Endothelial cell of umbilical vein (primary cell): ENCODE data around the gene SLC35A5.

Source experiments
- EZH2 ChIP-seq: IDR thresholded peaks from 2 replicates; pipeline ENCODE4 v1.6.1; 2012; ENCODE audit warnings: borderline replicate concordance, low read depth, mild to moderate bottlenecking, moderate library complexity, low read length, inconsistent platforms; ENCODE audit not compliant: severe bottlenecking
- FOS ChIP-seq: IDR thresholded peaks from 2 replicates; pipeline ENCODE4 v1.6.1; 2011; ENCODE audit warnings: mild to moderate bottlenecking, low read length, moderate library complexity, borderline replicate concordance; ENCODE audit not compliant: insufficient read depth
- GATA2 ChIP-seq: IDR thresholded peaks from 2 replicates; pipeline ENCODE4 v1.7.0; 2011; ENCODE audit warnings: low read depth, mild to moderate bottlenecking, moderate library complexity, mixed read lengths, low read length; ENCODE audit not compliant: insufficient read length, insufficient read depth
- JUN ChIP-seq: IDR thresholded peaks from 2 replicates; pipeline ENCODE4 v1.6.1; 2011; ENCODE audit warnings: borderline replicate concordance, low read depth; ENCODE audit not compliant: insufficient read length, insufficient read depth
- POLR2A ChIP-seq: IDR thresholded peaks from 2 replicates; pipeline ENCODE4 v1.6.1; 2012; ENCODE audit warnings: low read depth, mild to moderate bottlenecking, control low read depth, low read length
- TF ChIP-seq, protein P1 (sequence below), 2 donors: IDR thresholded peaks; 1 replicate in 1 of 2; 2 replicates in 1 of 2; pipeline ENCODE4 v1.5.1; 2011; ENCODE audit warnings: low read length in 2 of 2, mild to moderate bottlenecking in 2 of 2, moderate library complexity in 2 of 2, control low read depth in 1 of 2, inconsistent platforms in 1 of 2, low read depth in 1 of 2; ENCODE audit not compliant: insufficient read depth in 1 of 2; ENCODE audit errors: extremely low read depth in 1 of 2

DNA sequence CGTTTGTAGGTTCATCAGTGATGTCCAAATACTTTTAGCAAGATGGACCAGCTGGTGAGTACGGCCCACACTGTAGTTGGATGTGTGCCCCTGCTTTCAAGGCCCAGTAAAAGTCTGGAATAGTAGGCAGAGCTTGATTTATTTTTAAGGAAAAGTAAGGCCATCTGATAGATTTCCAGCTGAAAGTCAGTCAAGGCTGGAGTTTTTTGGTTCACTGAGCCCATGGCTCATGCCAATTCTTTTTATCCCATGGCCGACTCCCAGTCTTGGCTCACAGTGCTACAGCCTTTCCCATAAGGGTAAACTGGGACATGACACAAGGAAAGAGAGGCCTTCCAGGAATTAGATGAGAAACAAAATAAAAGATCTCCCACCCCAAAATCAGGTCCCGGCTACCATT is 65.6 kb downstream of the SLC35A5 start:
- TF ChIP-seq, protein P1, sequence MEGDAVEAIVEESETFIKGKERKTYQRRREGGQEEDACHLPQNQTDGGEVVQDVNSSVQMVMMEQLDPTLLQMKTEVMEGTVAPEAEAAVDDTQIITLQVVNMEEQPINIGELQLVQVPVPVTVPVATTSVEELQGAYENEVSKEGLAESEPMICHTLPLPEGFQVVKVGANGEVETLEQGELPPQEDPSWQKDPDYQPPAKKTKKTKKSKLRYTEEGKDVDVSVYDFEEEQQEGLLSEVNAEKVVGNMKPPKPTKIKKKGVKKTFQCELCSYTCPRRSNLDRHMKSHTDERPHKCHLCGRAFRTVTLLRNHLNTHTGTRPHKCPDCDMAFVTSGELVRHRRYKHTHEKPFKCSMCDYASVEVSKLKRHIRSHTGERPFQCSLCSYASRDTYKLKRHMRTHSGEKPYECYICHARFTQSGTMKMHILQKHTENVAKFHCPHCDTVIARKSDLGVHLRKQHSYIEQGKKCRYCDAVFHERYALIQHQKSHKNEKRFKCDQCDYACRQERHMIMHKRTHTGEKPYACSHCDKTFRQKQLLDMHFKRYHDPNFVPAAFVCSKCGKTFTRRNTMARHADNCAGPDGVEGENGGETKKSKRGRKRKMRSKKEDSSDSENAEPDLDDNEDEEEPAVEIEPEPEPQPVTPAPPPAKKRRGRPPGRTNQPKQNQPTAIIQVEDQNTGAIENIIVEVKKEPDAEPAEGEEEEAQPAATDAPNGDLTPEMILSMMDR (IDR thresholded peaks at IDR 0.05; ENCODE audit: extremely low read depth in 1 of 2, insufficient read depth in 1 of 2, low read depth in 1 of 2, low read length in 2 of 2) = no peak
- no peak for TF ChIP-seq POLR2A
- TF ChIP-seq JUN = no peak
- no peak for TF ChIP-seq EZH2
- TF ChIP-seq GATA2 = no peak
- no peak for TF ChIP-seq FOS
